Tibial artery (tissue), 4 donors: ENCODE results near the gene PRB4.

Experiments
- DNase-seq, 2 donors: peaks; one replicate each; pipeline ENCODE4 v3.0.0-alpha.2; 2019
- H3K27ac ChIP-seq, 2 donors: fragments of 200-600 bp; sonication (generic) in 1 of 2; 1 replicate in 1 of 2; 2 replicates in 1 of 2; pipeline ENCODE4 v1.5.1; 2018 to 2019; ENCODE audit warnings: mild to moderate bottlenecking in 1 of 2
- H3K27me3 ChIP-seq, 2 donors: fragments of 200-600 bp; sonication (generic) in 1 of 2; one replicate each; pipeline versions ENCODE4 v1.5.1 to v1.6.0; 2016 to 2019
- H3K36me3 ChIP-seq, 3 donors: fragments of 200-600 bp; sonication (generic) in 2 of 3; one replicate each; pipeline ENCODE4 v1.5.1; 2016 to 2019; ENCODE audit warnings: mild to moderate bottlenecking in 2 of 3
- H3K4me1 ChIP-seq, 4 donors: fragments of 200-600 bp; sonication (generic) in 2 of 4; 1 replicate in 3 of 4; 2 replicates in 1 of 4; pipeline ENCODE4 v1.5.1; 2016 to 2019
- H3K4me3 ChIP-seq, 2 donors: fragments of 200-600 bp; sonication (generic) in 1 of 2; 1 replicate in 1 of 2; 2 replicates in 1 of 2; pipeline ENCODE4 v1.5.1; 2018 to 2019; ENCODE audit warnings: mild to moderate bottlenecking in 2 of 2
- H3K9me3 ChIP-seq, 3 donors: fragments of 200-600 bp; sonication (generic) in 1 of 3; one replicate each; pipeline ENCODE4 v1.5.1; 2016 to 2019
- intact Hi-C: fragments of 100-400 bp; cut with DNase I; formaldehyde crosslinking; loops from one replicate; pipeline ENCODE4 v1.15.0; 2023; ENCODE audit warnings: low total_unique reads
- TF ChIP-seq, protein P1 (sequence below), 2 experiments: fragments of 200-600 bp in 1 of 2; fragments of 450-650 bp in 1 of 2; IDR thresholded peaks; one replicate each; pipeline ENCODE4 v1.5.1; 2017 to 2019; ENCODE audit warnings: antibody characterized with exemption in 2 of 2, mild to moderate bottlenecking in 1 of 2, moderate library complexity in 1 of 2

Gene PRB4

DNA sequence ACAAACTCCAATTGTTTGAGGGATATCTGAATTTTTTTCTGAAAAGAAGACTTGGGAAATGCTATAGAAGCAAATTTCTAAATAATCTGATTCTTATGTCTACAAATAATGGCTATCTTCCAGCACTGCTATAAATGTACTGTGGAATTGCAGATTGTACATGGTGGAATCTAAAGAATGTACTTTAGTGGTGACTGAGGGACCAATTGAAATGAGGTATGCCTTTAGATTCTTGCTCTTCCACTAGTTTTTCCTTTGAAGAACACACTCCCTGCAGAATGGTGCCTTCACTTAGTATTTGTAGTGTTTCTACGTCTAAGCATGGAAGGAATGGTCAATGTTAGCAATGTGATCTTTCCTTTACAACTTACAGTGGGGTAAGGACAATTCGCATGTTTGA is 11.7 kb upstream of the PRB4 start:
- intact Hi-C loops = no loop called here
- no peaks in the 10 kb centered on the region for H3K27me3 ChIP-seq
- no peak overlapping the region for H3K4me3 ChIP-seq
- TF ChIP-seq, protein P1, sequence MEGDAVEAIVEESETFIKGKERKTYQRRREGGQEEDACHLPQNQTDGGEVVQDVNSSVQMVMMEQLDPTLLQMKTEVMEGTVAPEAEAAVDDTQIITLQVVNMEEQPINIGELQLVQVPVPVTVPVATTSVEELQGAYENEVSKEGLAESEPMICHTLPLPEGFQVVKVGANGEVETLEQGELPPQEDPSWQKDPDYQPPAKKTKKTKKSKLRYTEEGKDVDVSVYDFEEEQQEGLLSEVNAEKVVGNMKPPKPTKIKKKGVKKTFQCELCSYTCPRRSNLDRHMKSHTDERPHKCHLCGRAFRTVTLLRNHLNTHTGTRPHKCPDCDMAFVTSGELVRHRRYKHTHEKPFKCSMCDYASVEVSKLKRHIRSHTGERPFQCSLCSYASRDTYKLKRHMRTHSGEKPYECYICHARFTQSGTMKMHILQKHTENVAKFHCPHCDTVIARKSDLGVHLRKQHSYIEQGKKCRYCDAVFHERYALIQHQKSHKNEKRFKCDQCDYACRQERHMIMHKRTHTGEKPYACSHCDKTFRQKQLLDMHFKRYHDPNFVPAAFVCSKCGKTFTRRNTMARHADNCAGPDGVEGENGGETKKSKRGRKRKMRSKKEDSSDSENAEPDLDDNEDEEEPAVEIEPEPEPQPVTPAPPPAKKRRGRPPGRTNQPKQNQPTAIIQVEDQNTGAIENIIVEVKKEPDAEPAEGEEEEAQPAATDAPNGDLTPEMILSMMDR (IDR thresholded peaks at IDR 0.05) = no peak
- peaks cover 0 to 4% (median 0%) of the 10 kb centered on the region in 3 donors for H3K9me3 ChIP-seq
- H3K36me3 ChIP-seq = no peaks in the 10 kb centered on the region
- no peak overlapping the region for H3K27ac ChIP-seq
- H3K4me1 ChIP-seq = no peaks in the 10 kb centered on the region
- DNase-seq = no peak

DNA sequence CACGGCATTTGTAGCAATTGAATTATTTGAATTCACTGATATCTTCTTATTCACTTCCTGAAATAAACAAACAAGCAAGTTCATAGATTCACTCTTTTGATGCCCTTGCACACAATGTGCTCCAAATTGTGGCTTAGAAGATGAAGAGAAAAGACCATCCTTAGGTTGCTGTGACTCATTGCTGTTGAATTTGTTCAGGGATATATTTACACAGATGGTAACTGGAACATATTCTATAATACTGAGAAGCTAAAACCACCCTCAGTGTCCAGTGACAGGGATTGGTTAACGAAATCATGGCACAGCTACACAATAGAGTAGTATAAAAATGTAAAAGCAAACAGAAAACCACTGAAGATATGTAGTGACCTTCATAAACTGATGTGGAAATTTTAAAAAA is 3.1 kb downstream of the PRB4 start:
- H3K9me3 ChIP-seq = peaks cover 0 to 13% (median 0%) of the 10 kb centered on the region in 3 donors
- H3K27me3 ChIP-seq = no peaks in the 10 kb centered on the region
- no peaks in the 10 kb centered on the region for H3K36me3 ChIP-seq
- TF ChIP-seq, protein P1 (IDR thresholded peaks at IDR 0.05) = no peak
- intact Hi-C loops = no loop called here
- H3K4me1 ChIP-seq = no peaks in the 10 kb centered on the region
- no peak overlapping the region for H3K4me3 ChIP-seq
- no peak for DNase-seq
- H3K27ac ChIP-seq = no peak overlapping the region

DNA sequence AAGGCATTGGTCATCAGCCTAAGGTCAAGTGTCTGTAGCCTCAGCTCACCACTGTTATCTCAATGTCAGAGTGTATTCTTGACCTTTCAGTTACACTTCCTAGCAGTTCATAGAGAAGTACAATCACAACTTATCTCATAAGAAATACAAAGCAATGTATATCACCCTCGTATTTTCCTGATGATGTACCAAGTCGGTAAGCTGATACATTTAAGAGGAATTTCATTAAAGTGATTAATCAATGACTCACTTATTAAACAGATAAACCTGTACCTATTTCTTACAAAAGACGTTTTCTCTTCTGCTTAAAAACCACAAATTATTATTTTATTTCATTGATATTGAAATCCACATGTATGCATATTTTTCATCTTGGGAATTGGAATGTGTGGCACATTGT is 36.8 kb downstream of the PRB4 start:
- Histone ChIP-seq H3K4me1 (no peaks in the 10 kb centered on the region), H3K36me3 (no peaks in the 10 kb centered on the region), H3K27ac (no peak overlapping the region), H3K4me3 (no peak overlapping the region), H3K27me3 (no peaks in the 10 kb centered on the region), H3K9me3 (no peaks in the 10 kb centered on the region)
- TF ChIP-seq, protein P1 (IDR thresholded peaks at IDR 0.05) = no peak
- intact Hi-C loops = no loop called here
- no peak for DNase-seq

- DNase-seq = no peak
- no peak within 1 kb of the TSS for H3K27ac ChIP-seq
- no peaks in the 10 kb centered on the region for H3K4me1 ChIP-seq
- TF ChIP-seq, protein P1 (IDR thresholded peaks at IDR 0.05) = no peak
- intact Hi-C loops = no loop called here
- no peak within 1 kb of the TSS for H3K4me3 ChIP-seq
- no peaks in the 10 kb centered on the region for H3K27me3 ChIP-seq
- H3K9me3 ChIP-seq = no peaks in the 10 kb centered on the region
- no peaks in the 10 kb centered on the region for H3K36me3 ChIP-seq
These were observed 40.6 kb downstream of the PRB4 start, which contains the start of gene PRB3 for GRCh38 chr12:11269607-11270006. Gene PRB3, minus strand, starts transcription at chr12:11269707. Its CDS starts 38 bp downstream, at chr12:11269669.

DNA sequence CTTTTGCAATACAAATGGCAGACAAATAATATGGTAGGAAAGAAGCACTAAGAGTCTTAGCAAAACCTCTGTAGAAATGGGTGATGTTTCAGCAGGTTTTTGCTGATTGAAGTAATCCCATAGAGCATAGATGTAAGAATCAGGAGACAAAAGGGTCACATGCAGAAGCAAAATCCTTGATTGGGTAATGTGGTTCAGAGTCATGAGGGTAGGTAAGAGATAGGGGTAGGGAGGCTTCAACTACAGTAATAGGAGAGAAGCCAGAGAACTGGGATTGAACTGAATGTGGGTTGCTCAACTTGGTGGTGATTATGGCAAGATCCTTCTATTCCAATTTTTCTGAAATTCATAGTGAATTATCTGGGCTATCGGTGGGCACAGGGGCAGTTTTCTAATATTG is 45.7 kb downstream of the PRB4 start:
- H3K36me3 ChIP-seq = no peaks in the 10 kb centered on the region
- H3K27me3 ChIP-seq = no peaks in the 10 kb centered on the region
- TF ChIP-seq, protein P1 (IDR thresholded peaks at IDR 0.05) = no peak
- no peak overlapping the region for H3K4me3 ChIP-seq
- H3K4me1 ChIP-seq = no peaks in the 10 kb centered on the region
- no peak overlapping the region for H3K27ac ChIP-seq
- H3K9me3 ChIP-seq = peaks cover 0 to 22% (median 0%) of the 10 kb centered on the region in 3 donors
- no peak for DNase-seq
- intact Hi-C loops = no loop called here
